Body of pancreas (tissue), 4 donors: ENCODE results near the gene CCR9.

ENCODE experiments used
- POLR2A ChIP-seq, 3 donors: fragments of 450-650 bp; IDR thresholded peaks; one replicate each; pipeline ENCODE4 v1.6.1; 2016; ENCODE audit warnings: antibody characterized with exemption in 3 of 3, mild to moderate bottlenecking in 2 of 3
- TF ChIP-seq, protein P1 (sequence below), 7 experiments: fragments of 450-650 bp in 4 of 7; fragments of 200-600 bp in 3 of 7; sonication (generic) in 3 of 7; IDR thresholded peaks; one replicate each; pipeline ENCODE4 v1.5.1; 2016 to 2019; ENCODE audit warnings: antibody characterized with exemption in 7 of 7

- TF ChIP-seq, protein P1, sequence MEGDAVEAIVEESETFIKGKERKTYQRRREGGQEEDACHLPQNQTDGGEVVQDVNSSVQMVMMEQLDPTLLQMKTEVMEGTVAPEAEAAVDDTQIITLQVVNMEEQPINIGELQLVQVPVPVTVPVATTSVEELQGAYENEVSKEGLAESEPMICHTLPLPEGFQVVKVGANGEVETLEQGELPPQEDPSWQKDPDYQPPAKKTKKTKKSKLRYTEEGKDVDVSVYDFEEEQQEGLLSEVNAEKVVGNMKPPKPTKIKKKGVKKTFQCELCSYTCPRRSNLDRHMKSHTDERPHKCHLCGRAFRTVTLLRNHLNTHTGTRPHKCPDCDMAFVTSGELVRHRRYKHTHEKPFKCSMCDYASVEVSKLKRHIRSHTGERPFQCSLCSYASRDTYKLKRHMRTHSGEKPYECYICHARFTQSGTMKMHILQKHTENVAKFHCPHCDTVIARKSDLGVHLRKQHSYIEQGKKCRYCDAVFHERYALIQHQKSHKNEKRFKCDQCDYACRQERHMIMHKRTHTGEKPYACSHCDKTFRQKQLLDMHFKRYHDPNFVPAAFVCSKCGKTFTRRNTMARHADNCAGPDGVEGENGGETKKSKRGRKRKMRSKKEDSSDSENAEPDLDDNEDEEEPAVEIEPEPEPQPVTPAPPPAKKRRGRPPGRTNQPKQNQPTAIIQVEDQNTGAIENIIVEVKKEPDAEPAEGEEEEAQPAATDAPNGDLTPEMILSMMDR (IDR thresholded peaks at IDR 0.05): no peak
- no peak for TF ChIP-seq POLR2A (IDR thresholded peaks at IDR 0.05)
Measured at GRCh38 chr3:45896956-45897355, 10.6 kb downstream of the CCR9 start.
